IPS-15b (cell line): ENCODE results near the gene C16orf95.
"Not testable (repeated sequence)": the region's sequence is repeated elsewhere in the genome, so short reads cannot be mapped to it uniquely, and the experiment has no call there.

ENCODE experiments used
- H3K27me3 ChIP-seq: one replicate; pipeline ENCODE4 v1.6.1; 2013; ENCODE audit warnings: low read length; ENCODE audit not compliant: control insufficient read depth, insufficient read depth
- H3K36me3 ChIP-seq: one replicate; pipeline ENCODE4 v1.6.1; 2013; ENCODE audit warnings: low read length; ENCODE audit not compliant: control insufficient read depth, insufficient read depth
- H3K4me1 ChIP-seq: one replicate; pipeline ENCODE4 v1.6.1; 2013; ENCODE audit warnings: mild to moderate bottlenecking, low read length; ENCODE audit not compliant: control insufficient read depth, insufficient read depth
- H3K4me3 ChIP-seq: one replicate; pipeline ENCODE4 v1.5.1; 2013; ENCODE audit warnings: low read depth, low read length
- H3K9ac ChIP-seq: one replicate; pipeline ENCODE4 v1.6.1; 2013; ENCODE audit warnings: low read depth, mild to moderate bottlenecking, low read length
- H3K9me3 ChIP-seq: one replicate; pipeline ENCODE4 v1.6.1; 2013; ENCODE audit warnings: mild to moderate bottlenecking, low read length; ENCODE audit not compliant: control insufficient read depth, insufficient read depth

Gene C16orf95

GRCh38 chr16:87344931-87345631, 27.9 kb upstream of the C16orf95 start:
- no peaks in the 10 kb centered on the region for H3K9me3 ChIP-seq
- H3K4me1 ChIP-seq = no peaks in the 10 kb centered on the region
- H3K9ac ChIP-seq = no peak overlapping the region
- H3K36me3 ChIP-seq = peaks cover 6% of the 10 kb centered on the region
- no peaks in the 10 kb centered on the region for H3K27me3 ChIP-seq
- no peak overlapping the region for H3K4me3 ChIP-seq

GRCh38 chr16:87344165-87344930, 27.2 kb upstream of the C16orf95 start:
- no peaks in the 10 kb centered on the region for H3K4me1 ChIP-seq
- H3K9ac ChIP-seq = no peak overlapping the region
- H3K9me3 ChIP-seq = no peaks in the 10 kb centered on the region
- H3K4me3 ChIP-seq = no peak overlapping the region
- H3K36me3 ChIP-seq = peaks cover 6% of the 10 kb centered on the region
- no peaks in the 10 kb centered on the region for H3K27me3 ChIP-seq

- H3K9ac ChIP-seq = no peak overlapping the region
- no peaks in the 10 kb centered on the region for H3K4me1 ChIP-seq
- peaks cover 9% of the 10 kb centered on the region for H3K36me3 ChIP-seq
These were observed 26.5 kb upstream of the C16orf95 start for GRCh38 chr16:87343753-87344050.

GRCh38 chr16:87342978-87343752, 26.0 kb upstream of the C16orf95 start:
- Histone ChIP-seq H3K9me3 (no peaks in the 10 kb centered on the region), H3K4me3 (no peak overlapping the region), H3K4me1 (no peaks in the 10 kb centered on the region), H3K27me3 (no peaks in the 10 kb centered on the region), H3K9ac (no peak overlapping the region), H3K36me3 (peaks cover 9% of the 10 kb centered on the region)

More at GRCh38 chr16:87343753-87344050, 26.5 kb upstream of the C16orf95 start:
- Histone ChIP-seq H3K4me3 (no peak overlapping the region), H3K9me3 (no peaks in the 10 kb centered on the region), H3K27me3 (no peaks in the 10 kb centered on the region)

GRCh38 chr16:87342504-87342903, 25.3 kb upstream of the C16orf95 start:
- H3K36me3 ChIP-seq = peaks cover 9% of the 10 kb centered on the region
- H3K4me3 ChIP-seq = no peak overlapping the region
- H3K27me3 ChIP-seq = no peaks in the 10 kb centered on the region
- H3K4me1 ChIP-seq = no peaks in the 10 kb centered on the region
- H3K9me3 ChIP-seq = no peaks in the 10 kb centered on the region
- H3K9ac ChIP-seq = no peak overlapping the region

GRCh38 chr16:87340198-87340597, 23.0 kb upstream of the C16orf95 start:
- Histone ChIP-seq H3K9me3 (no peaks in the 10 kb centered on the region), H3K27me3 (no peaks in the 10 kb centered on the region), H3K4me1 (no peaks in the 10 kb centered on the region), H3K4me3 (no peak overlapping the region), H3K9ac (no peak overlapping the region), H3K36me3 (peaks cover 14% of the 10 kb centered on the region)

- H3K36me3 ChIP-seq = peaks cover 15% of the 10 kb centered on the region
- H3K4me1 ChIP-seq, H3K9ac ChIP-seq, H3K9me3 ChIP-seq, H3K4me3 ChIP-seq, H3K27me3 ChIP-seq: not testable (repeated sequence)
These were observed 22.5 kb upstream of the C16orf95 start for GRCh38 chr16:87339724-87340105.

- Histone ChIP-seq H3K4me3 (no peak overlapping the region), H3K4me1 (no peaks in the 10 kb centered on the region), H3K9ac (no peak overlapping the region), H3K9me3 (no peaks in the 10 kb centered on the region), H3K27me3 (no peaks in the 10 kb centered on the region), H3K36me3 (peaks cover 19% of the 10 kb centered on the region)
These were observed 22.0 kb upstream of the C16orf95 start for GRCh38 chr16:87339086-87339723.

- H3K9ac ChIP-seq = no peak overlapping the region
- H3K36me3 ChIP-seq = peaks cover 25% of the 10 kb centered on the region
- no peaks in the 10 kb centered on the region for H3K4me1 ChIP-seq
- no peaks in the 10 kb centered on the region for H3K9me3 ChIP-seq
- no peaks in the 10 kb centered on the region for H3K27me3 ChIP-seq
- no peak overlapping the region for H3K4me3 ChIP-seq
These were observed 21.1 kb upstream of the C16orf95 start for GRCh38 chr16:87338155-87338765.

- H3K4me3 ChIP-seq = no peak overlapping the region
- no peak overlapping the region for H3K9ac ChIP-seq
- no peaks in the 10 kb centered on the region for H3K9me3 ChIP-seq
- H3K4me1 ChIP-seq = no peaks in the 10 kb centered on the region
- H3K36me3 ChIP-seq = peaks cover 23% of the 10 kb centered on the region
- H3K27me3 ChIP-seq = no peaks in the 10 kb centered on the region
These were observed 20.1 kb upstream of the C16orf95 start for GRCh38 chr16:87337262-87337771.
